ENCODE data around the gene ADGRG6. TPM values are rescaled to one million over a fixed set of nuclear protein-coding genes. Genes with fewer than 3 reads are reported as not detected.

Gene ADGRG6
- total RNA-seq, 1 donor from 2014 or later, result 7.7 TPM

DNA sequence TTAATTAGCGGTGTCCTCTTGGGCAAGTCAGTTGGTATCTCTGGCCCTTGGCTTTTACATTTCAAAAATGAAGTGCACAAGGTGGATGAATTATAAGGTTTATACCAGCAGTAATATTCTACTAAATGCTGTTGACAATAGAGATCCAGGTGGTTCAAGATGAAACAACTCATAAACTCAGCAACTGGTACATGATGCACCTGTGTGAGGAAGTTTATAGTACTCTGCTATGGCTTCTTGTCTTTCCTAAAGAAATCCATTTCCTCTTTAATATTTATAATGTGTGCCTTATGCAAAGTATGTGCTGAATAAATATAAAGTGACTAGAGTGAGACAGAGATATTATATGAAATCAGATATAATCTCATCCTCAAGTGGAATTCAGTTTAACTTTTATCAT lies 48.5 kb downstream of the ADGRG6 start:
- Histone ChIP-seq H3K27ac (no peak overlapping the region), H3K36me3 (no peaks in the 10 kb centered on the region), H3K9me3 (no peaks in the 10 kb centered on the region), H3K27me3 (no peaks in the 10 kb centered on the region), H3K4me1 (no peaks in the 10 kb centered on the region), H3K4me3 (no peak overlapping the region)
- TF ChIP-seq, protein P1, sequence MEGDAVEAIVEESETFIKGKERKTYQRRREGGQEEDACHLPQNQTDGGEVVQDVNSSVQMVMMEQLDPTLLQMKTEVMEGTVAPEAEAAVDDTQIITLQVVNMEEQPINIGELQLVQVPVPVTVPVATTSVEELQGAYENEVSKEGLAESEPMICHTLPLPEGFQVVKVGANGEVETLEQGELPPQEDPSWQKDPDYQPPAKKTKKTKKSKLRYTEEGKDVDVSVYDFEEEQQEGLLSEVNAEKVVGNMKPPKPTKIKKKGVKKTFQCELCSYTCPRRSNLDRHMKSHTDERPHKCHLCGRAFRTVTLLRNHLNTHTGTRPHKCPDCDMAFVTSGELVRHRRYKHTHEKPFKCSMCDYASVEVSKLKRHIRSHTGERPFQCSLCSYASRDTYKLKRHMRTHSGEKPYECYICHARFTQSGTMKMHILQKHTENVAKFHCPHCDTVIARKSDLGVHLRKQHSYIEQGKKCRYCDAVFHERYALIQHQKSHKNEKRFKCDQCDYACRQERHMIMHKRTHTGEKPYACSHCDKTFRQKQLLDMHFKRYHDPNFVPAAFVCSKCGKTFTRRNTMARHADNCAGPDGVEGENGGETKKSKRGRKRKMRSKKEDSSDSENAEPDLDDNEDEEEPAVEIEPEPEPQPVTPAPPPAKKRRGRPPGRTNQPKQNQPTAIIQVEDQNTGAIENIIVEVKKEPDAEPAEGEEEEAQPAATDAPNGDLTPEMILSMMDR (IDR thresholded peaks at IDR 0.05), result no peak
- DNase-seq (ENCODE audit: low spot score in 2 of 2), result no peak
- intact Hi-C loops (cut with DNase I), result no loop called here

DNA sequence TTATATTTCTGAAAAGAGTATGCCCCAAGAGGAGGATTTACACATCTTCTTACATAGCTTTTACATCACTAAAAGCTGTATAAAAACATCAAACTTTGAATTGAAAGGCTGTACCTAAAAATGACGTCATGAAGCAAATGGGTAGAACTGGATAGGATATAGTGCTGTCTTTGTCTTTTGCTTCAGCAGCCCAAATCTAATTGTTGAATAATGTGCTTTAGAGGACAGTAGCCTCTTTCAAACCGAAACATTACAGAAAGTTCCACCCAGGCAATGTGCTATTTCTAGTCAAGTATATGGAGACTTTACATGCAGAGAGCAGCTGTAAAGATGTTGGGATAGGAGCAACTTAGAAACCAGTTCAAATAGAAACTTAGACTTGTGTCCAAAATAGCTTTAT lies 51.9 kb downstream of the ADGRG6 start:
- Histone ChIP-seq H3K9me3 (no peaks in the 10 kb centered on the region), H3K36me3 (no peaks in the 10 kb centered on the region), H3K4me3 (no peak overlapping the region), H3K27ac (no peak overlapping the region), H3K27me3 (no peaks in the 10 kb centered on the region), H3K4me1 (no peaks in the 10 kb centered on the region)
- TF ChIP-seq, protein P1 (IDR thresholded peaks at IDR 0.05), result no peak
- DNase-seq (ENCODE audit: low spot score in 2 of 2), result no peak
- intact Hi-C loops (cut with DNase I), result no loop called here

DNA sequence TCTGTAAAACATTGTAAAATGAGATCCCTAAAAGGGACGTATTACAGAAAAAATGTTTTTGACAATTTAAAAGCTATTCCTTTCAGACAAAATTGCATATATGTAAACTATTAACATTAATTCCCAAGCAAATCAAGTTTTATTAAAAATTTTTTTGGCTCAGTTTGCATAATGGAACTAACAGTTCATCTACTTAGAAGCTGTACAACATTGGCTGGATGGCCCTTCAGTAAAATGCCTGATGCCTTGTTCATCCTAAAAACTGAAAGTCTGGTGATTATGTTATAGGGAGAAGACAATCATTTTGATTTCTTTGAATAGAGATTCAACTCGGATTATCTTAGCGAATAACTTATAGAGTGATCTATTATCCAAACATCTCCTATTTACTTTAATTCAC lies 52.8 kb downstream of the ADGRG6 start:
- no peak overlapping the region for H3K27ac ChIP-seq
- H3K9me3 ChIP-seq, result no peaks in the 10 kb centered on the region
- H3K27me3 ChIP-seq, result no peaks in the 10 kb centered on the region
- no peak overlapping the region for H3K4me3 ChIP-seq
- TF ChIP-seq, protein P1 (IDR thresholded peaks at IDR 0.05), result no peak
- intact Hi-C loops (cut with DNase I), result no loop called here
- no peak for DNase-seq (ENCODE audit: low spot score in 2 of 2)
- H3K36me3 ChIP-seq, result no peaks in the 10 kb centered on the region
- no peaks in the 10 kb centered on the region for H3K4me1 ChIP-seq

DNA sequence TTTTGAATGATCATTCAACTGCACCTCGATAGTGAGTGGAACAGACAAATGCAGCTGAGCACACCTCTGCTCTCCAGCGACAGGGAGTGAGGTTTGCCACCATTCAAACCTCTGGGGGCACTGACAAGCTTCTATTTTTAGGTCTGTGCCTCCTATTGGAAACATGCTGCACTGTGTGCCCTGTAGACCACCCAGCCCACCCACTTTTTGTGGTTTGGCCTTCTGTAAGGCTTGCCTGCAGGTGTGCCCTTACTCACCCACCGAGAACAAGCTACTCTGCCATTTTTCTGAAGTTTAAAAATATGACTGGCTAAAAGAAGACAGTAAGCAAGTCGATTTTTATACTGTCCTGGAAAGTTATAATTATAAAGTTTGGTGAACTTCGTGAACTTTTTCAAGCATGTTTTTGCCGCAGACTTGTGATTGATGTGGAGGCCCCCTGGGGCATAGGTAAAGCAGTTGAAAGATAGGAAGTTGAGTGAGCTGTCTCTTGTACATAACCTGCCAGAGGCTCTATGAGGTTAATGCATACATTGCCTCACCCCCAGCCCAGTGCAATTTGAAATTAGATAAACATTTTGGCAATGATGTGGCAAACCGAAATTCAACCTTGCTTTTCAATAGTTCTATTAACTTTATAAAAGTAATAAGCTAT lies 53.8 kb downstream of the ADGRG6 start:
- no peaks in the 10 kb centered on the region for H3K4me1 ChIP-seq
- intact Hi-C loops (cut with DNase I), result no loop called here
- no peak overlapping the region for H3K4me3 ChIP-seq
- H3K27ac ChIP-seq, result no peak overlapping the region
- no peaks in the 10 kb centered on the region for H3K27me3 ChIP-seq
- TF ChIP-seq, protein P1 (IDR thresholded peaks at IDR 0.05), result no peak
- no peaks in the 10 kb centered on the region for H3K9me3 ChIP-seq
- H3K36me3 ChIP-seq, result no peaks in the 10 kb centered on the region
- DNase-seq (ENCODE audit: low spot score in 2 of 2), result no peak

DNA sequence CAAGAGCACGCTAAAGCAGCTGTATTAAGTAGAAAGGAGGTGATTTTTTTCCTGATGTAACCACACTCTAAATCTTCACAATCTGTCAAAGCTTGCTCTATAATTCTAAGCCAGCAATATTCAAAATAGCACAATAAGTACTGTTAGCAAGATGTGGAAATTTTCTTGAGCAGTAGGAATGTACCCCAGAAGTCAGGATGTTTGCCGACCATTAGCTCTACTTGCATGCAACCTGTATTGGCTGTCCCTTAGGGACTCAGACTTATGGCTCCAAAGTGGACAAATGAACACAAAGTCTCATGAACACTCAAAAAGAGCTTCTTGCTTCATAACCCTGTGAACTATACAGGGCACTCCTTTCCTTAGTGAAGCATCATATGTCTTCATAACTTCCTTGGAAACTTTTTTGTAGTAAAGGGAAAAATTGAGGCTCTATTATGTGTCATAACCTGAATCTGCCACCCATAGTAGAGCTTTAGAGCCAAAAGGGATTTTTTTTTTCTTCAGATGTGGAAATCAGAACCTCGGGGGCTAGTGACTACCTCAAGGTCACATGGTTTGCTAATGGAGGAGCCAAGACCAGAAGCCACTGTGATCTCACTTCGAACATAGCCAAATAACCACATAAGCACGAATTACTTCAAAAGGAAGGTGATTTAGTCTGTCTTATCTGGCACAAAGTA lies 54.5 kb downstream of the ADGRG6 start:
- no peaks in the 10 kb centered on the region for H3K36me3 ChIP-seq
- TF ChIP-seq, protein P1 (IDR thresholded peaks at IDR 0.05), result no peak
- no peaks in the 10 kb centered on the region for H3K4me1 ChIP-seq
- H3K27ac ChIP-seq, result no peak overlapping the region
- no peaks in the 10 kb centered on the region for H3K9me3 ChIP-seq
- no peak overlapping the region for H3K4me3 ChIP-seq
- no peak for DNase-seq (ENCODE audit: low spot score in 2 of 2)
- H3K27me3 ChIP-seq, result no peaks in the 10 kb centered on the region
- intact Hi-C loops (cut with DNase I), result no loop called here

Data from ascending aorta (tissue), 2 donors.